ENCODE data around the gene PRR30. TPM values are rescaled to one million over a fixed set of nuclear protein-coding genes. Genes with fewer than 3 reads are reported as not detected.
"Not testable (repeated sequence)": the region's sequence is repeated elsewhere in the genome, so short reads cannot be mapped to it uniquely, and the experiment has no call there.

PRR30 gene
- total RNA-seq, 1 donor from 2014 or later = not detected

DNA sequence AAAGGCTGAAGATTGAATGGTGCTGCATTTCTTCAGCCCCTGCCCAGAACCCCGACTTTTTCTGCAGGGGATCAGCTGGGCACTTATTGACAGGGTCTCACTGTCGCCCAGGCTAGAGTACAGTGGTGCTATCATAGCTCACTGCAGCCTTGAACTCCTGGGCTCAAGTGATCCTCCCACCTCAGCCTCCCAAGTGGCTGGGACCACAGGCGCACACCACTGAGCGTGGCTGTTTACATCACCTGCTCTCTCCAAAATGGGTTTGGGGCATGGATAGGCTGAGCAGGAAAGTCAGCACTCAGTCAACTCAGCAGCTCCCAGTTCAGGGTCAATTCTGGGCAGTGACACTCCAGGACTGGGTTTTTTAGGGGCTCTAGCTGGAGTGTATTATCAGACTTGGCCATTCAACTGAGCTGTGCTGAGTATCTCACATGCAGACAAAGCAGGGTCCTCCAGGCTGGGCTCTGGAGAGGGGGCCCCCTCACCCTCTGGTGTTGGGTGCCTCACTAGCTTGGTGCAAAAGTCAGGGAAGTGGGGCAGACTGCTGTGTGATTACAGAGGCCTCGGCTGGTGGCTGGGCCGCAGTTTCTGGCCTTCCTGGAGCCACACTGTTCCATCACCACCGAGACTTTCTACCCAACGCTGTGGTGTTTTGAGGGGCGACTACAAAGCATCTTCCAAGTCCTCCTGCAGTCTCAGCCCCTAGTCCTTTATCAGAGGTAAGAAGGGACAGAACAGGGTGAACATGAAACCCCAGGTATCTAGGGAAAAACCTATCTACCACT is 11.1 kb downstream of the PRR30 start:
- TF ChIP-seq, protein P1, sequence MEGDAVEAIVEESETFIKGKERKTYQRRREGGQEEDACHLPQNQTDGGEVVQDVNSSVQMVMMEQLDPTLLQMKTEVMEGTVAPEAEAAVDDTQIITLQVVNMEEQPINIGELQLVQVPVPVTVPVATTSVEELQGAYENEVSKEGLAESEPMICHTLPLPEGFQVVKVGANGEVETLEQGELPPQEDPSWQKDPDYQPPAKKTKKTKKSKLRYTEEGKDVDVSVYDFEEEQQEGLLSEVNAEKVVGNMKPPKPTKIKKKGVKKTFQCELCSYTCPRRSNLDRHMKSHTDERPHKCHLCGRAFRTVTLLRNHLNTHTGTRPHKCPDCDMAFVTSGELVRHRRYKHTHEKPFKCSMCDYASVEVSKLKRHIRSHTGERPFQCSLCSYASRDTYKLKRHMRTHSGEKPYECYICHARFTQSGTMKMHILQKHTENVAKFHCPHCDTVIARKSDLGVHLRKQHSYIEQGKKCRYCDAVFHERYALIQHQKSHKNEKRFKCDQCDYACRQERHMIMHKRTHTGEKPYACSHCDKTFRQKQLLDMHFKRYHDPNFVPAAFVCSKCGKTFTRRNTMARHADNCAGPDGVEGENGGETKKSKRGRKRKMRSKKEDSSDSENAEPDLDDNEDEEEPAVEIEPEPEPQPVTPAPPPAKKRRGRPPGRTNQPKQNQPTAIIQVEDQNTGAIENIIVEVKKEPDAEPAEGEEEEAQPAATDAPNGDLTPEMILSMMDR (conservative IDR thresholded peaks at IDR 0.05; ENCODE audit: low read depth, low read length) = no peak
- DNase-seq (ENCODE audit: low read depth) = no peak
- H3K4me3 ChIP-seq (ENCODE audit: low read depth, low read length) = no peak overlapping the region

DNA sequence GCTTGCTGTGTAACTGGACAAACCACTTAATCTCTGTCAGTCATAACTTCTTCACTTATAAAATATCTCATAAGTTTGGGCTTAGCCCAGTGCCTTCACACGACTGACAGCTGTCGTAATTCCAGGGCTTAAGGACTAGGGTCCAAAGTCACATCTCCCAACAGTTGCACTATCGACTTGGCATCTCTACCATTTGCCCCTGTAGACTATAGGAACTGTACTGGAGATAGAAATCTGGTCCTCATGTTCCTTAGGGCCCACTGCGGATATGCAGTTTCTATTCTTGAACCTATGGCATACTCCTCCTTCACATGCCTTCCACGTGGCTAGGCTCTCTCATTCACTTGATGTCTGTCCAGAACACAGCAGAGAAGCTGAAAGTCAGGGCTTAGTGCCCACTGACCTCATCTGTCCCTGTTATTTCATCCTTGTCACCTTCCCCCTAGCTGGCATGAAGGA is 12.9 kb downstream of the PRR30 start:
- no peak for DNase-seq (ENCODE audit: low read depth)
- H3K4me3 ChIP-seq (ENCODE audit: low read depth, low read length) = no peak overlapping the region
- TF ChIP-seq, protein P1 (conservative IDR thresholded peaks at IDR 0.05; ENCODE audit: low read depth, low read length) = no peak

DNA sequence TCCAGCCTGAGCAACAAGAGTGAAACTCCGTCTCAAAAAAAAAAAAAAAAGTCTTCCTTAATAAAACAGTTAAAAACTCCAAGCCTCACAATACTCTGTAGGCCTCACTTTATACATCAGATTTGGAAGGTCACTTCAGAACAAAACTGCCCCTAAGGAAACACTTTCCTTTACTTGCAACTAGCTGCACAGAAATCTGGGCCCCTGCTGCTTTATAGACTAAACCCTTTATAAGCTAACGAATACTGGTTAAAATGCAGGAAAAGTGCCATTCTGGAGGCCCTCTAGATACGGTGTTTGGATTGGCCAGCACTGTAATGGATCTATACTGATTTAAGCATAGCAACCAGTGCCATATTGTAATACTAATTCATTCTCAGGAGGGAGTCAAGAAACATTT is 14.1 kb downstream of the PRR30 start:
- TF ChIP-seq, protein P1 (conservative IDR thresholded peaks at IDR 0.05; ENCODE audit: low read depth, low read length) = no peak
- H3K4me3 ChIP-seq (ENCODE audit: low read depth, low read length) = no peak overlapping the region
- no peak for DNase-seq (ENCODE audit: low read depth)

DNA sequence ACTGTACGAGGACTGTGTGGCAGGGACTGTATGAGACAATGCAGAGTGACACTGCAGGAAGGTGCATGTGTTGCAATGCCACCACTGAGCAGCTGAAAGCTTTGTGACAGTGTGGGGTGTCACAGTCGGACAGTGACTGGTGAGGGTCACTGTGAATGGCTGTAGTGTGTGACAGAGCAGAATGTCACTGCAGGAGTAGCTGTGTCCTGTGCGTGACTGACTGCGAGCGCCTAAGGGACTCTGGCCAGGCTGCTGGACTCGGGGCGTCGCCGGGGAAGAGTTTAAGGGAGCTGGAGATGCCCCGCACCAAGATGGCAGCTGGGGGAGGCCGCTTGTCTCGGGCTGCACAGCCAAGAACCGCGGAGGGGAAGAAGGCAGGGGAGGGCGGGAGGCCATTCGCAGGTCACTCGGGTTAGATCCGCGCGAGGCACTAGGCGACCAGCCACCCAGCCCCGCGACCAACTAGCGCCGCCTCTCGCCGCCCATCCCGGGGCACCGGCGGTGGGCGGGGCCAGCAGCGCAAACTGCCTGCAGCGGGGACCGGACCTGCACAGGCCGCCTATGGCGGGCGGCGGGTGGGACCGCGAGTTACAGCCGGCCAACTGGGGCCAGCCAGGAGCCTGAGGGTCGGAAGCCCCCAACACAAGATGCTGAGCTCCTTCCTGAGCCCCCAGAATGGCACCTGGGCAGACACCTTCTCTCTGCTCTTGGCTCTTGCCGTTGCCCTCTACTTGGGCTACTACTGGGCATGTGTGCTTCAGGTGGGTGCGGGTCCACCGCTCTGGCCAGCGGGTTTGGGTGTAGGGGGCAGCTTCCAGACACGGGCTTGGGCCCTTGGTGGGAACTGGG is 15.7 kb downstream of the PRR30 start, which contains the start of gene ABHD1:
TSS of gene ABHD1 (plus strand) at position 514 of the 849 bp plus-strand sequence. CDS start at position 648, 134 bp downstream.
- TF ChIP-seq, protein P1 (conservative IDR thresholded peaks at IDR 0.05; ENCODE audit: low read depth, low read length) = no peak
- peak within 1 kb of the TSS; percentile 62 for H3K4me3 ChIP-seq (ENCODE audit: low read depth, low read length)
- DNase-seq (ENCODE audit: low read depth) = no peak

DNA sequence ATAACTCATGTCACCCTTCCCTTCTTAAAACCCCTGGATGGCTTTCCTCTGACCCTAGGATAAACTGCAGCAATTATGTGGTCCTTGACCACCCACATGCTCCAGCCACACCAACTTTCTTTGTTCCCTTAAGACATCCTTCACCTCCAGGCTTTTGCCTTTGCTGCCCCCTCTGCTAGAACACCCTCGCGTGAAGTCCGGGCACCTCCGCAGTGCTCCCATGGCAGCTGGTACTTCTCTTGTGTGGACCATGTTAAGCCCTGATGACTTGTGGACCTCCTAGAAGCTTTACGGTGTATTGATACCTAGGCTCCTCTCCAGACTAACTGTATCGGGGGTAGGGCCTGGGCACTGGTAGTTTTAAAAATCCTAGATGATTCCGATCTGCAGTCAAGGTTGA is 16.4 kb downstream of the PRR30 start:
- H3K4me3 ChIP-seq (ENCODE audit: low read depth, low read length) = no peak overlapping the region
- no peak for DNase-seq (ENCODE audit: low read depth)
- TF ChIP-seq, protein P1 (conservative IDR thresholded peaks at IDR 0.05; ENCODE audit: low read depth, low read length) = no peak

DNA sequence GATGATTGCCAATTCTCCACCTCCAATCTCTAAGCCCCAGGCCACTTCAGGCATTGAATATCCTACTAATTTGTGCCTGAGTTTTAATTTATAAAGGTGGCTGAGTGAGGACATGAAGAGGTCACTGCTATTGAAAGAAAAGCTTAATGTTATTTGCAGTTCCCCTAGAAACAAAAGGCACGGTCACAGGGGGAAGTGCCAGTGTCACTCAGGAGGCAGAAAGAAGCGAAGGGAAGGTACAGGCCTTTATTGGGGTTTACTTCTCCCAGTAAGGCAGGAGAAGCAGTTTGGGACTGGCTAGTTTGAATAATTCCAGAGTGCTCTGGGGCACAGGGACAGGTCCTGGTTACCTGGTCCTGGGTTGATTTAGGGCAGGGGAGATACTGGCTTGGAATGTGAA is 17.3 kb downstream of the PRR30 start:
- DNase-seq (ENCODE audit: low read depth) = no peak
- TF ChIP-seq, protein P1 (conservative IDR thresholded peaks at IDR 0.05; ENCODE audit: low read depth, low read length) = no peak

DNA sequence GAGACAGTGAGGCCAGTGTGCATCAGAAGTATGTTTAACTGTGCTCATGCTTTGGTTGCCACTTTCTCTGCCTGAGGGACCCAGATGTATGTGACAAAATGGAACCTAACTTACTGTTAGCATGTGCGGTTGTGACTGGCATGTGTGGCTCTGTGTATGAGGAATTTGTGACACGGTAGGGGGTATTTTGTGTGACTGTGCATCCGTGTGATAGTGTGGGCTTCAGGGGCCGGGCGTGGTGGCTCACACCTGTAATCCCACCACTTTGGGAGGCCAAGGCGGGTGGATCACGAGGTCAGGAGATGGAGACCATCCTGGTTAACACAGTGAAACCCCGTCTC is 19.9 kb downstream of the PRR30 start:
- peak overlapping the region; percentile 39 for H3K4me3 ChIP-seq (ENCODE audit: low read depth, low read length)
- DNase-seq (ENCODE audit: low read depth) = not testable (repeated sequence)

More for the DNA sequence above, 17.3 kb downstream of the PRR30 start:
- H3K4me3 ChIP-seq (ENCODE audit: low read depth, low read length) = no peak overlapping the region
